Heart left ventricle (tissue), 16 donors: ENCODE results near the gene SGIP1. TPM values are rescaled to one million over a fixed set of nuclear protein-coding genes. Genes with fewer than 3 reads are reported as not detected.

Experiments
- ATAC-seq, 4 donors: fragments of 200-7000 bp; cut with Tn5 transposase; one replicate each; pipeline ENCODE4 v1.9.1; 2020 to 2022; ENCODE audit warnings: moderate library complexity in 4 of 4, mild to moderate bottlenecking in 3 of 4, moderate number of reproducible peaks in 1 of 4
- DNase-seq, 5 donors: peaks; one replicate each; pipeline ENCODE4 v3.0.0-alpha.2; 2020
- H3K27ac ChIP-seq, 12 donors: fragments of 200-600 bp; sonication (generic) in 4 of 12; one replicate each; pipeline versions ENCODE4 v1.5.0 to v1.8.0; 2016 to 2022; ENCODE audit warnings: mild to moderate bottlenecking in 2 of 12
- H3K27me3 ChIP-seq, 9 donors: fragments of 200-600 bp; sonication (generic) in 2 of 9; one replicate each; pipeline versions ENCODE4 v1.5.1 to v1.8.0; 2016 to 2022; ENCODE audit warnings: mild to moderate bottlenecking in 3 of 9
- H3K36me3 ChIP-seq, 9 donors: fragments of 200-600 bp; sonication (generic) in 2 of 9; one replicate each; pipeline versions ENCODE4 v1.5.0 to v1.8.0; 2018 to 2022; ENCODE audit warnings: mild to moderate bottlenecking in 2 of 9
- H3K4me1 ChIP-seq, 12 donors: fragments of 200-600 bp; sonication (generic) in 4 of 12; one replicate each; pipeline versions ENCODE4 v1.5.0 to v1.8.0; 2016 to 2022; ENCODE audit warnings: mild to moderate bottlenecking in 3 of 12
- H3K4me3 ChIP-seq, 12 donors: fragments of 200-600 bp; sonication (generic) in 4 of 12; one replicate each; pipeline versions ENCODE4 v1.5.0 to v1.8.0; 2017 to 2022; ENCODE audit warnings: mild to moderate bottlenecking in 9 of 12, moderate library complexity in 4 of 12
- H3K9me3 ChIP-seq, 12 donors: fragments of 200-600 bp; sonication (generic) in 4 of 12; one replicate each; pipeline versions ENCODE4 v1.5.0 to v1.8.0; 2016 to 2022; ENCODE audit warnings: mild to moderate bottlenecking in 1 of 12
- CTCF ChIP-seq, 12 donors: fragments of 200-600 bp; sonication (generic) in 4 of 12; IDR thresholded peaks; one replicate each; pipeline versions ENCODE4 v1.5.0 to v1.8.0; 2018 to 2022; ENCODE audit warnings: antibody characterized with exemption in 12 of 12, mild to moderate bottlenecking in 5 of 12
- POLR2A ChIP-seq, 2 donors: fragments of 450-650 bp; IDR thresholded peaks; one replicate each; pipeline ENCODE4 v1.6.1; 2017; ENCODE audit warnings: antibody characterized with exemption in 2 of 2, mild to moderate bottlenecking in 2 of 2, moderate library complexity in 2 of 2
- WGBS, 4 donors: extraction: QIAGEN DNeasy Blood & Tissue Kit in 2 of 4; methylation state at CpG; one replicate each; pipeline versions ENCODE4 v1.1.5 to v1.1.7; 2013 to 2018; 5-methylcytosine and 5-hydroxymethylcytosine counted together
- intact Hi-C, 10 donors: fragments of 100-400 bp; cut with DNase I; formaldehyde crosslinking; loops; one replicate each; pipeline versions ENCODE4 v1.11.1 to v1.14.2; 2022
- polyA plus RNA-seq, 2 donors: library from polyadenylated mRNA; stranded (reverse); fragments of 200-250 nt; gene quantifications; one replicate each; pipeline ENCODE4 v1.2.3, GENCODE V29; 2013
- total RNA-seq, 9 donors: library from RNA; depleted of rRNA in 2 of 9; stranded (reverse); fragments of >200 nt in 2 of 9; fragmentation: NEBNext Ultra II Directional in 3 of 9; extraction: Animal tissue kit (Norgen Biotek cat#: 25700) in 3 of 9; gene quantifications; one replicate each; pipeline versions ENCODE4 v1.1.0 to v1.2.4, GENCODE V29; 2016 to 2023
- donor health status: ischemic (EF 13 %, LVEDD 7.1; RV severe dilation, severe dysfunction).
- donor health status: healthy with polysubstance abuse.
- donor health status: DM: no; HTN: yes; CAD: no.
- donor health status: DM: no; HTN: no; CAD: no.
- donor health status: ischemic (EF 25% LVEDD 6.9; RV normal size, moderate dysfunction).
- donor health status: ischemic (EF 25% LVEDD 5.7; RV mildly dilated, moderate dysfunction).
- donor health status: healthy.
- donor health status: DM: yes; HTN: yes; CAD: no.
- donor health status: ischemic (EF 35%, LVEDD 5.7; RV mildly dilated, moderate dysfunction).
- donor health status: nonischemic (EF 11% LVEDD 7.7; RV severe dilation, severe dysfunction).
- donor health status: DM: yes; HTN: yes; CAD: no.
- donor health status: PGD.
- donor health status: ischemic (EF 29% LVEDD 5.4; RV normal size, mild dysfunction).
- donor health status: nonischemic (EF 23%, LVEDD 6.1; RV moderate dilation, normal function).

The SGIP1 gene
- total and polyA plus RNA-seq, 11 donors = 2.1 to 17.3 (median 5.0) TPM

GRCh38 chr1:66687358-66687757 lies 153.4 kb downstream of the SGIP1 start:
- intact Hi-C loops = no loop called here
- 84 to 94% (median 92%) methylated on average over 2 of the region's 2 CpGs for WGBS, 4 donors
- ATAC-seq (no peak), DNase-seq (no peak)
- Histone ChIP-seq H3K9me3 (no peaks in the 10 kb centered on the region), H3K27ac (no peak overlapping the region), H3K4me3 (no peak overlapping the region), H3K27me3 (no peaks in the 10 kb centered on the region), H3K36me3 (peaks cover 0 to 23% (median 8%) of the 10 kb centered on the region in 9 donors), H3K4me1 (peaks cover 0 to 7% (median 0%) of the 10 kb centered on the region in 12 donors)
- TF ChIP-seq POLR2A (IDR thresholded peaks at IDR 0.05) (no peak), CTCF (IDR thresholded peaks at IDR 0.05) (no peak)

- intact Hi-C loops = no loop called here
- H3K4me1 ChIP-seq = peaks cover 0 to 5% (median 0%) of the 10 kb centered on the region in 12 donors
- WGBS, 4 donors = 76 to 83% (median 78%) methylated on average over 7 of the region's 7 CpGs
- ATAC-seq = no peak
- no peak overlapping the region for H3K4me3 ChIP-seq
- no peak overlapping the region for H3K27ac ChIP-seq
- H3K36me3 ChIP-seq = peaks cover 0 to 43% (median 8%) of the 10 kb centered on the region in 9 donors
- H3K9me3 ChIP-seq = no peaks in the 10 kb centered on the region
- TF ChIP-seq POLR2A (IDR thresholded peaks at IDR 0.05) (no peak), CTCF (IDR thresholded peaks at IDR 0.05) (no peak)
- DNase-seq = no peak
- H3K27me3 ChIP-seq = no peaks in the 10 kb centered on the region
These were observed 156.9 kb downstream of the SGIP1 start for GRCh38 chr1:66690666-66691381.

- intact Hi-C loops = no loop called here
- 76 to 93% (median 79%) methylated on average over 3 of the region's 3 CpGs for WGBS, 4 donors
- peaks cover 0 to 5% (median 0%) of the 10 kb centered on the region in 12 donors for H3K4me1 ChIP-seq
- H3K27me3 ChIP-seq = no peaks in the 10 kb centered on the region
- no peaks in the 10 kb centered on the region for H3K9me3 ChIP-seq
- ATAC-seq = no peak
- DNase-seq = no peak
- no peak for TF ChIP-seq CTCF (IDR thresholded peaks at IDR 0.05)
- no peak for TF ChIP-seq POLR2A (IDR thresholded peaks at IDR 0.05)
- peaks cover 0 to 44% (median 8%) of the 10 kb centered on the region in 9 donors for H3K36me3 ChIP-seq
- no peak overlapping the region for H3K27ac ChIP-seq
- H3K4me3 ChIP-seq = no peak overlapping the region
These were observed 158.7 kb downstream of the SGIP1 start for GRCh38 chr1:66692681-66693080.

- no peak for ATAC-seq
- TF ChIP-seq CTCF (IDR thresholded peaks at IDR 0.05) (no peak), POLR2A (IDR thresholded peaks at IDR 0.05) (no peak)
- Histone ChIP-seq H3K27me3 (no peaks in the 10 kb centered on the region), H3K4me1 (peaks cover 0 to 5% (median 0%) of the 10 kb centered on the region in 12 donors), H3K36me3 (peaks cover 0 to 43% (median 8%) of the 10 kb centered on the region in 9 donors), H3K9me3 (no peaks in the 10 kb centered on the region), H3K27ac (no peak overlapping the region), H3K4me3 (no peak overlapping the region)
- intact Hi-C loops = no loop called here
- no peak for DNase-seq
These were observed 159.9 kb downstream of the SGIP1 start for GRCh38 chr1:66693856-66694255.
